Bronchial epithelial cell (primary cell): ENCODE data around the gene CARMIL1. TPM values are rescaled to one million over a fixed set of nuclear protein-coding genes. Genes with fewer than 3 reads are reported as not detected.

ENCODE experiments used
- DNase-seq: peaks from one replicate; pipeline ENCODE4 v3.0.0-alpha.2; 2010; ENCODE audit warnings: low read depth
- FAIRE-seq: peaks from 2 replicates; lab custom pipeline; 2011; peaks lifted over from hg19 to GRCh38; lab: Jason Lieb, UNC
- H3K27me3 ChIP-seq: 2 replicates; pipeline ENCODE4 v1.5.1; 2011; ENCODE audit warnings: low read length; ENCODE audit not compliant: control insufficient read depth, insufficient read depth
- H3K36me3 ChIP-seq: 2 replicates; pipeline ENCODE4 v1.5.1; 2011; ENCODE audit warnings: low read length; ENCODE audit not compliant: control insufficient read depth, insufficient read depth
- H3K4me3 ChIP-seq: 2 replicates; pipeline ENCODE4 v1.5.1; 2011; ENCODE audit warnings: mild to moderate bottlenecking, low read depth, low read length, control low read depth
- CTCF ChIP-seq: IDR thresholded peaks from 2 replicates; pipeline ENCODE4 v1.5.1; 2011; ENCODE audit warnings: mild to moderate bottlenecking, moderate library complexity, low read length, control low read depth, inconsistent platforms; ENCODE audit not compliant: insufficient read depth, severe bottlenecking
- total RNA-seq: library from RNA; depleted of rRNA; stranded (reverse); fragments of >200 nt; gene quantifications from 2 replicates; pipeline ENCODE4 v1.2.1, GENCODE V29; 2014

CARMIL1 gene
- total RNA-seq, 1 donor from 2014 or later = 12.1 TPM

DNA sequence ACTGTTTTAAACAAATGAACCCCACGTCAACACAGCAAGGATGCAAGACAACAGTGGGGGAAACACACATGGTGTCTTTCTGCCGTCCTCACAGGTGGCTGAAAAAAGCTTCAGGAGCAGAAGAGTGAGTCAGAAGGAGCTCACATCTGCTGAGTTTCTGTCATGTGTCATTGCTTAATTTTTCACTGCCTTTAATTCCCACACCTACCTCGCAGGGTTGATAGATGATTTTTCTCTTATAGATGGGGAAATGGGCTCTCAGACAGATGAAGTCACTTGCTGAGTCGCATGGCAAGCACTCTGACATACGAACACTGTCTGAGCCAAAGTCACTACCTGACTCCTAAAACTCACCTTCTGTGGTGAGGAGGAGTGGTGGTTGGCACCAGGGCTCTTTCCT lies 28.3 kb upstream of the CARMIL1 start:
- DNase-seq = peak; percentile 90
- no peak for TF ChIP-seq CTCF
- no peaks in the 10 kb centered on the region for H3K36me3 ChIP-seq
- no peak for FAIRE-seq
- H3K4me3 ChIP-seq = no peak overlapping the region
- no peaks in the 10 kb centered on the region for H3K27me3 ChIP-seq

DNA sequence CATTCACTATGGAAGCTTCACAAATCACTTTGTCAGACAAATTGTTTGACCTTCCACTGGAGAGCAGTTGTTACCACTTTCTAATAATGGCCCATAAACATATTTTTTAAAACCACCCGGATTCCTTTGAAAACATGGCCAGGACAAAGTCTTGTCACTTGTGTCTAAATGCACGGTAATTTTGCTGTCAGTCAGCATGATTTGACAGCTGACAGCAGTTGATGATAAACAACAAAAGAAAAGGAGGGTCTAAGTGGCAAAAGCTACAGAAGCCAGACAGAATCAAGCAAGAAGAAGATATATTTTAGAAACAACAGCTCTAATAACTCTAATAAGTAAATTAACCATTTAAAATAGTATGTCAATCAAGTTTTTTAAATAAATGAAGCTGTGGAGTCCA lies 27.7 kb upstream of the CARMIL1 start:
- Histone ChIP-seq H3K27me3 (no peaks in the 10 kb centered on the region), H3K4me3 (no peak overlapping the region), H3K36me3 (no peaks in the 10 kb centered on the region)
- FAIRE-seq (no peak), DNase-seq (no peak)
- TF ChIP-seq CTCF = no peak

- TF ChIP-seq CTCF = no peak
- DNase-seq (peak; percentile 47), FAIRE-seq (no peak)
- H3K36me3 ChIP-seq = no peaks in the 10 kb centered on the region
- no peaks in the 10 kb centered on the region for H3K27me3 ChIP-seq
- no peak overlapping the region for H3K4me3 ChIP-seq
These were observed 25.8 kb upstream of the CARMIL1 start for GRCh38 chr6:25253351-25253750.

DNA sequence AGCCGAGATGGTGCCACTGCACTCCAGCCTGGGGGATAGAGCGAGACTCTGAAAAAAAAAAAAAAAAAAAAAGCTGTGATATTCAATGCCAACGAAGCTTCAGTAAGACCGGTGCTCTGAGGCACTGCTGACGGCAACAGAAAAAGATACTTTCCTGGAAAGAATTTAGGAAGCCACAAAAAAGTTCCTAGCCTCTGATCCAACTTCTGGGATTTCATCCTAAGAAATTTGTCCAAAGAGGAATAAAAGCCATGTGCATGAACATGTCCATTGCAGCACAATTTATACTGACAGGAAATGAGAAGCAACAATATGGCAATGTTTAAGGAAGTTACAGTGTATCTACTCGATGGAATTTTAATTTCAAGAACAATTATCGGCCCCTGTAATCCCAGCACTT lies 24.5 kb upstream of the CARMIL1 start:
- DNase-seq = no peak
- FAIRE-seq = no peak
- no peaks in the 10 kb centered on the region for H3K27me3 ChIP-seq
- no peak for TF ChIP-seq CTCF
- H3K4me3 ChIP-seq = no peak overlapping the region
- H3K36me3 ChIP-seq = no peaks in the 10 kb centered on the region

DNA sequence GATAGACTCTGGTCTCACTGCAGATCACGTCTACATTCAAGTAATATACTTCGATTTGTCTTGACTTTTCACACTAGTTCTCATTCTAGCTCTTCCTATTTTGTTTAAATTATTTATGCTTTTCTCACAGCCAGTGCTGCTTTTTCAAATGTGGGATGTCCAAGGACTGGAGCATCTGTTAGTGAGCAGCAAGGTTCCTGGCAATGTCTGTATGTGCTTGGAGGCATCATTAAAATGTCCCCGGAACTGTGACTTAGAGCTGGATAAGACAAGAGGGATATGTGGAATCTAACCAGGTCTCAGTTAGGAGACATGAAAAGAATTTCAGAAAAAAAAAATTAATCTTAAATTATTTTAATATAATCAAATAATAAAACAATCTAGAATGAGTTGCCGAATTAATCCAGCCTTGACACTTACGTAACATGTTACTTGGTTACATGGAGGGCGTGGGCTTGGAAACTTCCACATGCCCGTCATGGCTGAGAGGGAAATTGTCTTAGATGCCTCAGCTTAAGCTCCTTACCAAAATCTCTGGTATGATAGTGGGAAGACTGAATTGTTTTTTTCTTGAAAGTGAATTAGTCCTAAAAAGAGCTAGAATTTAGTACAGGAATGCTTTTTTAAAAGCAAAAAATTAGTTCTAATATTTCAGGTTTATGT lies 21.4 kb upstream of the CARMIL1 start:
- no peak for TF ChIP-seq CTCF
- Histone ChIP-seq H3K36me3 (no peaks in the 10 kb centered on the region), H3K4me3 (no peak overlapping the region), H3K27me3 (no peaks in the 10 kb centered on the region)
- FAIRE-seq (no peak), DNase-seq (no peak)

GRCh38 chr6:25259756-25260155 lies 19.4 kb upstream of the CARMIL1 start:
- H3K4me3 ChIP-seq = no peak overlapping the region
- FAIRE-seq = no peak
- TF ChIP-seq CTCF = no peak
- DNase-seq = no peak
- H3K36me3 ChIP-seq = no peaks in the 10 kb centered on the region
- no peaks in the 10 kb centered on the region for H3K27me3 ChIP-seq
